GM10248 (cell line): ENCODE results near the gene UBE2N.
"Not testable (repeated sequence)": the region's sequence is repeated elsewhere in the genome, so short reads cannot be mapped to it uniquely, and the experiment has no call there.

ENCODE experiments used
- CTCF ChIA-PET: fragments of 300-600 bp; sonication (Branson Sonifier 250); formaldehyde crosslinking; extraction: SDS; loops from one replicate; lab custom pipeline; 2021; ENCODE audit warnings: antibody characterized with exemption; lab: Yijun Ruan, JAX
- POLR2A ChIA-PET: fragments of 350-650 bp; sonication (Branson Sonifier 250); formaldehyde crosslinking; extraction: SDS; loops from one replicate; lab custom pipeline; 2020; ENCODE audit warnings: antibody characterized with exemption; lab: Yijun Ruan, JAX
- DNase-seq: peaks from one replicate; pipeline ENCODE4 v3.0.0; 2012; ENCODE audit errors: extremely low spot score
- CTCF ChIP-seq: IDR thresholded peaks from 2 replicates; pipeline ENCODE4 v1.5.1; 2012; ENCODE audit warnings: mild to moderate bottlenecking, low read depth; ENCODE audit errors: extremely low read depth, missing control alignments, control extremely low read depth

UBE2N gene

DNA sequence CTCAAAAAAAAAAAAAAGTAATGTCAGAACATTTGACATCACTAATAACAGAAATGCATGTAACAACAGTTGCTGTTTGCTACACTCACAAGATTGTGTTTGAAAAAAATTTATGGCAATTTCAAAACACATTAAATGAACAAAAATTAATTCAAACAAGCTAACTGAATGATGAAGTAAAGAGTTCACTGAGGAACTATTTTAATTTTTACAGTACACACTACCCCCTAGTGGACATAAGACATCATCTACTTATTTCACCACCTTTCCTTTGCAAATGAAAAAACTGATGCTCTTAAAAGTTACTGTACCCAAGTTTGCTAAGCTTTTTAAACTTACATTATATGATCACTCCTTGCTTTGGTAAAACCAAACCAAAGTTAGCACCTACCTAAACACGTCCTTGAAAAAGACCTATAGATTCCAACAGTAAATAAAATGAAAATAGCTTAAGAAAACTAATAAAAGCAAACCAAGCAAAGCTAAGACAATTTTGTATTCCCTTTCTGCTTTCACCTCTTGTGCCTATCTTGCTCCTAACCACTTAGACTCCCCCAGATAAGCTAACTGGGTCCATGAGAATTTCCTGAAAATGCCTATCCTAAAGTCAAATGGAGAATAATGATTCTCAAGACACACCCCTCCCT lies 22.2 kb downstream of the UBE2N start:
- peak; percentile 27 for DNase-seq
- TF ChIP-seq CTCF, result peak; percentile 53
- ChIA-PET CTCF (interaction anchor here (0.7 to 7.3 kb wide), 55 partner anchors 9 to 733 kb away, joined by 3 to 108 read pairs (median 4); partner anchors contain the start of genes EEA1 and NUDT4), POLR2A (interaction anchor here (1.0 kb wide), 1 partner anchor 14 kb away, joined by 3 read pairs; no protein-coding TSS in a partner anchor)

- ChIA-PET CTCF (interaction anchor here (1.2 to 7.3 kb wide), 4 partner anchors 11 to 431 kb away, joined by 3 to 108 read pairs (median 20); no protein-coding TSS in a partner anchor), POLR2A (no interaction called here)
- DNase-seq, result no peak
- TF ChIP-seq CTCF, result no peak
These were observed 23.7 kb downstream of the UBE2N start for GRCh38 chr12:93417967-93418480.

DNA sequence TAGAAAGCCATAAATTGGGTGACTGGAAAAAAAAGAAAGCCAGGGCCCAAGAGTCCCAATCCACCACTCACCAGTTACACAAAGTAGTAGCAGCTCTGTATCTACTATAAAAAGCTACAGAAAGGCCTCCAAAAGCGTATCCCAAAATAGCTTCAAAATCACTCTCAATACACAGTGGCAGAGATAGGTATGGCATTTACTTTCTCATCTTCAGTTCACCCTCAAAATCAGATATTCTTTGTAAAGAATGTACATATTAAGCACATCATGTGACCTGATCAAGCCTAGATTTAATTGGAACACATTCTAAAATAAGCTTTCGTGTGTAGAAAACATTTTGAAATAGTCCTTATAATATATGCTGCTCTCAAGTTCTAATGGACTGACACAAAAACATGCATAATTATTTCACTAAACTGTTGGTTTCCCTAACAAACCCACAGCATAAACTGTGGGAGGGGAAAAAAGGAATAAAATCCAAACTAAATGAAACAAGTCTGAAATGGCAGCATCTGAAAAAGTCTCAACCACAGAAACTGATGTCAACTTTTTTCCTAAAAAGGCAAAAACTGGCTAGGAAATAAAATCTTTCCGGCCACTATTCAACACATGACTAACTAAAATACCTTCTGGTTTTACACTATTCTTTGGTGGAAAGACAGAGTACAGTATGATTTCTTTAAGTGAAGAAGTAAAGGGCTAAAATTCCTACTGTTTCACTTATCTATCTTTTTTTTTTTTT lies 25.9 kb downstream of the UBE2N start:
- TF ChIP-seq CTCF, result no peak
- DNase-seq, result peak; percentile 22
- CTCF ChIA-PET, result interaction anchor here (0.6 to 3.8 kb wide), 9 partner anchors 10 to 686 kb away, joined by 3 to 15 read pairs (median 6); no protein-coding TSS in a partner anchor
- POLR2A ChIA-PET, result interaction anchor here (0.9 kb wide), 1 partner anchor 10 kb away, joined by 3 read pairs; no protein-coding TSS in a partner anchor

- no peak for DNase-seq
- no peak for TF ChIP-seq CTCF
- CTCF ChIA-PET, result interaction anchor here (1.2 to 3.8 kb wide), 3 partner anchors 9 to 426 kb away, joined by 3 to 15 read pairs (median 4); no protein-coding TSS in a partner anchor
- POLR2A ChIA-PET, result no interaction called here
These were observed 28.7 kb downstream of the UBE2N start for GRCh38 chr12:93413064-93413463.

DNA sequence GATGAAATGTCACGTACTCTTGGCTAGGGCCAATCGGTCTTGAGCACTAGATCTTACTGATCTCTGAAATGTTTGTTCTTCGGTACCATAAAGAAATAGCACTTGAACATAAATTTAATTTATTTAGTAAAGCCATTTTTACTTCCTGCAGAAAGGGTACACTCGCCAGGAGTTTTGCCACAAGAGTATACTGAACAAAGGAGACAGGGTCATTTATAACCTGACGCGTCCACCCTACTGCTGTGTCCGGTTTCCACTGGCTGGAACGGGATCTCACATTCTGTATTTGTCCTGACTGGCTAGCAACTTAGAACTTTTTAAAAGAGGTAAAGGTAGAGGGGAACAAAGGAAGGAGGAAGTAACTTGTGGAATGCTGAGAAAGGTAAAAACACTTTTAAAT lies 29.4 kb downstream of the UBE2N start:
- CTCF ChIA-PET, result interaction anchor here (1.2 to 3.8 kb wide), 3 partner anchors 8 to 425 kb away, joined by 3 to 15 read pairs (median 4); no protein-coding TSS in a partner anchor
- DNase-seq, POLR2A ChIA-PET: not testable (repeated sequence)

GRCh38 chr12:93411060-93411459 lies 30.7 kb downstream of the UBE2N start:
- CTCF ChIA-PET, result interaction anchor here (1.0 to 4.4 kb wide), 4 partner anchors 9 to 424 kb away, joined by 4 to 33 read pairs (median 6); no protein-coding TSS in a partner anchor
- DNase-seq, POLR2A ChIA-PET: not testable (repeated sequence)

GRCh38 chr12:93409343-93410187 lies 32.2 kb downstream of the UBE2N start:
- DNase-seq, POLR2A ChIA-PET: not testable (repeated sequence)
- CTCF ChIA-PET, result interaction anchor here (0.7 to 4.4 kb wide), 2 partner anchors 10 to 14 kb away, joined by 3 to 33 read pairs; no protein-coding TSS in a partner anchor
